ENCODE results near the gene DCBLD1.

Gene DCBLD1

DNA sequence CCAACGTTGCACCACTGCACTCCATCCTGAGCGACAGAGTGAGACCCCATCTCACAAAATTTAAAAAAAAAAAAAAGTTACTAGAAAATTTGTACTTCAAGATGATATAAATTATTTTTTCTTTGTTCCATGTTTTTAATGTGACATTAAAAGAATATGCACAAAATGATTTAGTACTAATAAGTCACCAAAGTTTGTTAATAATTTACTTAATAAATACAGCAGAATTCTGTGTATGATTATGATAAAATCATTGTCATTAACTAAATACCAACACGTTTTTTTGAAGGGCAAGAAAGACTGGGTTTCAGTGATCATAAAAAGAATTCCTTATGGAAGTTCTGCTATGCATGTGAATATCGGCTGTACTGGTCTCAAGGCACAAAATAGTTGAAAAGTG is 91.7 kb downstream of the DCBLD1 start:
- H3K4me3 ChIP-seq (ENCODE audit: low read depth, low read length, poor library complexity, severe bottlenecking) = no peak overlapping the region
- H3K4me2 ChIP-seq (ENCODE audit: low read length) = no peak overlapping the region
- H3F3A ChIP-seq (ENCODE audit: insufficient read depth, low read length) = no peaks in the 10 kb centered on the region
- no peaks in the 10 kb centered on the region; the same call in 1 of the 2 replicates for H3K9me2 ChIP-seq (ENCODE audit: low read depth, low read length)
- no peaks in the 10 kb centered on the region for H3K27me3 ChIP-seq (ENCODE audit: insufficient read depth, low read length)
- TF ChIP-seq, protein P1, sequence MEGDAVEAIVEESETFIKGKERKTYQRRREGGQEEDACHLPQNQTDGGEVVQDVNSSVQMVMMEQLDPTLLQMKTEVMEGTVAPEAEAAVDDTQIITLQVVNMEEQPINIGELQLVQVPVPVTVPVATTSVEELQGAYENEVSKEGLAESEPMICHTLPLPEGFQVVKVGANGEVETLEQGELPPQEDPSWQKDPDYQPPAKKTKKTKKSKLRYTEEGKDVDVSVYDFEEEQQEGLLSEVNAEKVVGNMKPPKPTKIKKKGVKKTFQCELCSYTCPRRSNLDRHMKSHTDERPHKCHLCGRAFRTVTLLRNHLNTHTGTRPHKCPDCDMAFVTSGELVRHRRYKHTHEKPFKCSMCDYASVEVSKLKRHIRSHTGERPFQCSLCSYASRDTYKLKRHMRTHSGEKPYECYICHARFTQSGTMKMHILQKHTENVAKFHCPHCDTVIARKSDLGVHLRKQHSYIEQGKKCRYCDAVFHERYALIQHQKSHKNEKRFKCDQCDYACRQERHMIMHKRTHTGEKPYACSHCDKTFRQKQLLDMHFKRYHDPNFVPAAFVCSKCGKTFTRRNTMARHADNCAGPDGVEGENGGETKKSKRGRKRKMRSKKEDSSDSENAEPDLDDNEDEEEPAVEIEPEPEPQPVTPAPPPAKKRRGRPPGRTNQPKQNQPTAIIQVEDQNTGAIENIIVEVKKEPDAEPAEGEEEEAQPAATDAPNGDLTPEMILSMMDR (IDR thresholded peaks at IDR 0.05; ENCODE audit: low read length) = no peak
- no peak for TF ChIP-seq EZH2 (IDR thresholded peaks at IDR 0.05; ENCODE audit: borderline replicate concordance, low read length)
- no peaks in the 10 kb centered on the region for H3K9me3 ChIP-seq (ENCODE audit: low read length)
- no peak overlapping the region for H3K9ac ChIP-seq (ENCODE audit: low read length)
- no peak overlapping the region for H3K27ac ChIP-seq (ENCODE audit: low read depth, low read length, poor library complexity, severe bottlenecking)
- H3K4me1 ChIP-seq (ENCODE audit: insufficient read depth, low read length, severe bottlenecking) = no peaks in the 10 kb centered on the region
- H3K79me2 ChIP-seq (ENCODE audit: insufficient read depth, low read length) = no peaks in the 10 kb centered on the region
- H2AFZ ChIP-seq (ENCODE audit: low read length) = no peak overlapping the region
- H4K20me1 ChIP-seq (ENCODE audit: insufficient read depth, low read length) = no peaks in the 10 kb centered on the region
- peaks cover 77% of the 10 kb centered on the region for H3K36me3 ChIP-seq (ENCODE audit: insufficient read depth, low read length)

DNA sequence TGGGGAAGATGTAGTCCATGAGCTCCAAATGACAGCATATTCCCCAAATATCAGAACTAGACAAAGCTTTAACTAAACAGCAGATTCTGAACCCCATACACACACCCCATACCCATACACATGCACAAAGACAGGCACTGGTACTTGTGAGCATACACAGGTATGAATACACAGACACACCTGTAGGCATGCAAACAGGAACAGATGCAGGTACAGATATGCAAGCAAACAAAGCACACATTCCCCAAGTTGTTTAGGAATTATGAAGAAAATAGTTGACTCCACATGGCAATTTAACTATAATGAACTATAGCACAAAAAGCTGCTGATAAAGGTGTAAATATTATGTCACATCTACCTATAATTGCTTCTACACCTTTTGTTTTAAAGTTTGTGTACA is 103.2 kb downstream of the DCBLD1 start:
- Histone ChIP-seq H3K9me3 (ENCODE audit: low read length) (no peaks in the 10 kb centered on the region), H3K9me2 (ENCODE audit: low read depth, low read length) (no peaks in the 10 kb centered on the region), H3K27me3 (ENCODE audit: insufficient read depth, low read length) (no peaks in the 10 kb centered on the region), H3K27ac (ENCODE audit: low read depth, low read length, poor library complexity, severe bottlenecking) (no peak overlapping the region), H3K79me2 (ENCODE audit: insufficient read depth, low read length) (peaks cover 13% of the 10 kb centered on the region), H4K20me1 (ENCODE audit: insufficient read depth, low read length) (no peaks in the 10 kb centered on the region), H3K9ac (ENCODE audit: low read length) (no peak overlapping the region), H2AFZ (ENCODE audit: low read length) (no peak overlapping the region), H3F3A (ENCODE audit: insufficient read depth, low read length) (no peaks in the 10 kb centered on the region), H3K4me1 (ENCODE audit: insufficient read depth, low read length, severe bottlenecking) (no peaks in the 10 kb centered on the region), H3K4me3 (ENCODE audit: low read depth, low read length, poor library complexity, severe bottlenecking) (no peak overlapping the region), H3K36me3 (ENCODE audit: insufficient read depth, low read length) (peaks cover 56% of the 10 kb centered on the region), H3K4me2 (ENCODE audit: low read length) (no peak overlapping the region)
- TF ChIP-seq, protein P1 (IDR thresholded peaks at IDR 0.05; ENCODE audit: low read length) = no peak
- TF ChIP-seq EZH2 (IDR thresholded peaks at IDR 0.05; ENCODE audit: borderline replicate concordance, low read length) = no peak

DNA sequence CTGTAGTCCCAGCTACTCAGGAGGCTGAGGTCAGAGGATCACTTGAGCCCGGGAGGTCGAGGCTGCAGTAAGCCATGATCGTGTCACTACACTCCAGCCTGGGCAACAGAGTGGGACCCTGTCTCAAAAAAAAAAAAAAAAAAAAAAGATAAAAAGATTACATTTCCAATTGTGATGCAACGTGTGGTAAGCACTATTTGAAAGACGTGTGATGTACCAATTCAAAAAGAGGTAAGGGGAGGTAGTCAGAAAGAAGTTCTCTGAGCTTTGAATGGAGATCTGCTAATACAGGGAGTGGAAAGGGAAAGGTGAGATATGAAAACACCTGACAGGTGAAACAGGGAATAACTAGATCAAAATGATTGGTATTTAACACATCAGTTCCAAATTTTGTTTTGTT is 108.0 kb downstream of the DCBLD1 start:
- H3K4me3 ChIP-seq (ENCODE audit: low read depth, low read length, poor library complexity, severe bottlenecking) = no peak overlapping the region
- TF ChIP-seq EZH2 (IDR thresholded peaks at IDR 0.05; ENCODE audit: borderline replicate concordance, low read length) = no peak
- TF ChIP-seq, protein P1 (IDR thresholded peaks at IDR 0.05; ENCODE audit: low read length) = no peak
- no peaks in the 10 kb centered on the region for H3K9me2 ChIP-seq (ENCODE audit: low read depth, low read length)
- H3K79me2 ChIP-seq (ENCODE audit: insufficient read depth, low read length) = peaks cover 21% of the 10 kb centered on the region
- H3F3A ChIP-seq (ENCODE audit: insufficient read depth, low read length) = no peaks in the 10 kb centered on the region
- H3K27me3 ChIP-seq (ENCODE audit: insufficient read depth, low read length) = no peaks in the 10 kb centered on the region
- no peak overlapping the region for H3K4me2 ChIP-seq (ENCODE audit: low read length)
- no peaks in the 10 kb centered on the region for H4K20me1 ChIP-seq (ENCODE audit: insufficient read depth, low read length)
- H3K27ac ChIP-seq (ENCODE audit: low read depth, low read length, poor library complexity, severe bottlenecking) = no peak overlapping the region
- no peaks in the 10 kb centered on the region for H3K4me1 ChIP-seq (ENCODE audit: insufficient read depth, low read length, severe bottlenecking)
- no peaks in the 10 kb centered on the region for H3K9me3 ChIP-seq (ENCODE audit: low read length)
- no peak overlapping the region for H3K9ac ChIP-seq (ENCODE audit: low read length)
- H2AFZ ChIP-seq (ENCODE audit: low read length) = no peak overlapping the region
- peaks cover 39% of the 10 kb centered on the region for H3K36me3 ChIP-seq (ENCODE audit: insufficient read depth, low read length)

Data from OCI-LY1 (cell line).